Thymus (tissue), 11 donors: ENCODE measurements around the gene CTBP2. TPM values are rescaled to one million over a fixed set of nuclear protein-coding genes. Genes with fewer than 3 reads are reported as not detected.

Experiments used
- DNase-seq, 9 donors: peaks; one replicate each; pipeline ENCODE4 v3.0.0-alpha.2; 2013; ENCODE audit warnings: low spot score in 9 of 9, low read depth in 6 of 9, missing footprints in 1 of 9
- H3K27ac ChIP-seq, 2 donors: one replicate each; pipeline ENCODE4 v1.5.1; 2013; ENCODE audit warnings: control low read depth in 1 of 2, low read depth in 1 of 2, low read length in 1 of 2, mild to moderate bottlenecking in 1 of 2, moderate library complexity in 1 of 2
- H3K27me3 ChIP-seq, 2 donors: one replicate each; pipeline ENCODE4 v1.5.1; 2013; ENCODE audit warnings: low read length in 1 of 2; ENCODE audit not compliant: control insufficient read depth in 2 of 2, insufficient read depth in 1 of 2
- H3K36me3 ChIP-seq, 2 donors: one replicate each; pipeline ENCODE4 v1.5.1; 2013; ENCODE audit warnings: low read length in 1 of 2, mild to moderate bottlenecking in 1 of 2, moderate library complexity in 1 of 2; ENCODE audit not compliant: control insufficient read depth in 2 of 2, insufficient read depth in 2 of 2
- H3K4me1 ChIP-seq, 2 donors: one replicate each; pipeline ENCODE4 v1.5.1; 2013; ENCODE audit warnings: low read length in 2 of 2; ENCODE audit not compliant: control insufficient read depth in 2 of 2, insufficient read depth in 2 of 2
- H3K4me3 ChIP-seq, 2 donors: one replicate each; pipeline ENCODE4 v1.5.1; 2013; ENCODE audit warnings: low read length in 2 of 2, control low read depth in 1 of 2, mild to moderate bottlenecking in 1 of 2
- H3K9me3 ChIP-seq, 2 donors: one replicate each; pipeline ENCODE4 v1.5.1; 2013; ENCODE audit warnings: low read length in 1 of 2, mild to moderate bottlenecking in 1 of 2; ENCODE audit not compliant: control insufficient read depth in 2 of 2, insufficient read depth in 1 of 2
- WGBS: extraction: QIAGEN DNeasy Blood & Tissue Kit; methylation state at CpG from one replicate; pipeline ENCODE4 v1.1.7; 2013; 5-methylcytosine and 5-hydroxymethylcytosine counted together
- polyA plus RNA-seq: library from polyadenylated mRNA; stranded (reverse); fragments of 200-250 nt; gene quantifications from one replicate; pipeline ENCODE4 v1.2.3, GENCODE V29; 2013
- total RNA-seq: library from RNA; stranded (reverse); fragments of 120-200 nt; gene quantifications from one replicate; pipeline ENCODE4 v1.2.4, GENCODE V29; 2013
- donor health status: healthy.

Gene CTBP2
- total and polyA plus RNA-seq, 2 donors: 7.1 to 14.6 TPM

DNA sequence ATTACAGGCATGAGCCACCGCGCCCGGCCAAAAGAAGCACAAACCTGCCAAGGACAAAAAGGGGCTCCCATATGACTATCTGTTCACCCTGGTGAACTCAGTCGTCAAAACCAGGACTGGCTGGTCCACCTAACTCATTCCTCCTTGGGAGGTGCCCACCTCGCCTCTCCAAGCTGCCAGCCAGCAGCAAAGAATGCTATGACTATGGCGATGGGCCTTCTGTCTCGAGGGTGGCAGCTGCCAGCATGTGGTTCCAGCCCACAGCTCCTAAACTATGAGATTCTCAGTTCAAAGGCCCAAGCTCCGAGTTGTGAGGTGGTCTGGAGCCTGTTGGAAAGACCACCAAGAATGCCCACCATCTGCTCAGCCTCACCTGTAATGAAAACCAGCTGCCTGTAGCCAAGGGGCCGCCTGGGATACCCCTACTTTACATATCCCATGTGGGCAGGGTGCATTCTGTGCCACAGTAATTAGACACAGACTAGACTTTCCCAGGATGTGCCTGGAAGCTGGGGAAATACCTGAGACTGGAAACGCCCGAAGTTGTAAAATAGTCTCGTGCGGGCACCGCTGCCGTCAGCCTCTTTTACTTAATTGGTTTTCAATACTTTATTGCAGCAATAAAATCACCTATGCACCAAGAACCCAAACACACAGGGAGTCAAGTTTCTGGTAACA is 147.4 kb downstream of the CTBP2 start:
- no peak for DNase-seq
- WGBS: 96% methylated on average over 15 of the region's 15 CpGs
- Histone ChIP-seq H3K27me3 (no peaks in the 10 kb centered on the region), H3K4me1 (no peaks in the 10 kb centered on the region), H3K9me3 (no peaks in the 10 kb centered on the region), H3K4me3 (no peak overlapping the region), H3K36me3 (no peaks in the 10 kb centered on the region), H3K27ac (no peak overlapping the region)

DNA sequence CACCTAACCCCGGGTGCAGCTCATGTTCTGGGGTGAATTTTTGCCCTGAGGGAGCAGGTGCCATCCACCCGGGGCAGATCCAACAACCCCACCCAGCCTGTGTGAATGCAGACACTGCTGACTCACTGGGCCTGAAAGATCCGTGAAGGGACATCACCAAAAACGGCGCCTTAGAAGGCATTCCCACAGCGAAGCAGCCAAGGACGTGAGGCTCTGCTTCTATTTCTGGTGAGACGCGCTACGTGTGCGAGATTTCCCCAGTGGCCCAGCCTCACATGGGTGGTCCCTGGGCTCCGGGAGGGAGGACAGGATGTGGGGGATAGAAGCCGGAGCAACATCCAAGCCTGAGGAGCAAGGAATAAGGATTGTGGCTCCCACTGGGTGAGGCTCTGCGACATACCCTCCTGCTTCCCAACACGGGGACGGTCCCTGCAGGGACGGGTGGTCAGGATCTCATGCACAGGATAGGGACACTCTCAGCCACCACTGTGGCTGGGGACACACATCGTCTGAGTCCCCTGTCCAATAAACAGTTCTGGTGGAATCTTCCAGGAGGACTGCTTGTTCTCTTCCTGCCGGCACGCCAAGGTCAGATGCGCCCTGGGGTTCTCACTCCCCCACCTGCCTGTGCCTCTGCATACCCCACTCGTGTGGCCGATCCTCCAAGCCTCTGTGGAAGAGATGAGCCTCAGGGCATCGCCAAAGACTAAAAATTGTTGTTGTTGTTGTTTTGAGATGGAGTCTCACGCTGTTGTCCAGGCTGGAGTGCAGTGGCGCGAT is 148.2 kb downstream of the CTBP2 start:
- Histone ChIP-seq H3K27ac (no peak overlapping the region), H3K27me3 (no peaks in the 10 kb centered on the region), H3K9me3 (no peaks in the 10 kb centered on the region), H3K4me3 (no peak overlapping the region), H3K36me3 (no peaks in the 10 kb centered on the region), H3K4me1 (no peaks in the 10 kb centered on the region)
- WGBS: 97% methylated on average over 27 of the region's 27 CpGs
- no peak for DNase-seq

DNA sequence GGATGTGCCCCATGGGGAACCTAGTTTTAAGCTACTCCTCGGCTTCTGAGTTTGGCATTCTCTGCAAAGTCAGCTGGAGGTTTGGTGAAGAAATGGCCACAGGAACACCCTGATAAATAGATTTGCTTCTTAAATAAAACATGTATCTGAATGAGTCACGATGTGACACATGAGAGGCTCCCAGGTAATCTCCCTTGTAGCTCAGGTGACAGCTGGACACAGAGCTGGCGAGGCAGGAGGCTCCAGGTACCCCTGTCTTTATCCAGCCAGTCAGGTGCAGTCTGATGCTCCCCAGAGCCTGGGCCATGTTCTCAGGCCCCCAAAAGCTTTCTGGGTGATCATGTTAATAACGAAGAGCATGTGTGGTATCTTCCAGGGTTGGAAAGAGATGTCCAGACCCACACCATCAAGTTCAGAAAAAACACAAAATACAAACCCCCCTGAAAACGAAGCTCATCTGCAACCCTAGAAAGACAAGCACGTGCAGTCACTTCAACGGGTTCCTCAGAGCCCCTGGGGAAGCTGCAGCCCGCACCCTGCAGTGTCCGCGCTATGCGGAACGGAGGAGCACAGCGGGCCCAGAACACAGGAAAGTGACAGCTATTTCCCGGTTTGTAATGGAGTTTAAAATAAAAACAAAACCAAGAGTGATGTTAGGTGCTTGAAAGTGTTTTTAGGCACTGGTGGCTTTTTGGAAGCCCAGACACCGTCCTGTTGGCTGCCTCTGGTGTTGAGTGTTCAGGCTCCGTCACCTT is 149.0 kb downstream of the CTBP2 start:
- H3K36me3 ChIP-seq: no peaks in the 10 kb centered on the region
- WGBS: 95% methylated on average over 16 of the region's 16 CpGs
- no peak overlapping the region for H3K4me3 ChIP-seq
- no peak overlapping the region for H3K27ac ChIP-seq
- no peaks in the 10 kb centered on the region for H3K9me3 ChIP-seq
- H3K4me1 ChIP-seq: no peaks in the 10 kb centered on the region
- no peak for DNase-seq
- H3K27me3 ChIP-seq: no peaks in the 10 kb centered on the region

DNA sequence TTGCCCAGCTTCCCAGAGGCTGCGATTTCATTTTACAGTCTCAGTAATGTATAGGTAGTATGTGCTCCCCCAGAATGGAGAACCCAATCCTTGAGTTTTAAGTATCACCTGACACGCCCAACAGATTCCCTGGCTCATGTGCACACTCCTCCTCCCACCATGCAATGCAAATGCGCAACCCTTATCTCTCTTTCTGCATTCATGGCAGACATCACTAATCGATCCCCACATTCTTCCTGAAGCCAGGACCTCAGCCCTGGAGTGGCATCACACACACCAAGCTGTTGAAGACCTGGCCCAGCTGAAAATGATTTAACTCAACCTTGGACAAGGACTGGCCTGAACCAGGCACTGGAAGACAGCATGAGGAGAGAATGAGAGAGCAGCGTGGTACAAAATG is 150.0 kb downstream of the CTBP2 start:
- Histone ChIP-seq H3K9me3 (no peaks in the 10 kb centered on the region), H3K4me1 (no peaks in the 10 kb centered on the region), H3K27ac (no peak overlapping the region), H3K4me3 (no peak overlapping the region), H3K27me3 (no peaks in the 10 kb centered on the region), H3K36me3 (no peaks in the 10 kb centered on the region)
- 96% methylated on average over 5 of the region's 5 CpGs for WGBS
- no peak for DNase-seq

- H3K4me3 ChIP-seq: no peak overlapping the region
- no peaks in the 10 kb centered on the region for H3K9me3 ChIP-seq
- no peak overlapping the region for H3K27ac ChIP-seq
- H3K36me3 ChIP-seq: no peaks in the 10 kb centered on the region
- 96% methylated on average over 15 of the region's 15 CpGs for WGBS
- DNase-seq: no peak
- H3K27me3 ChIP-seq: no peaks in the 10 kb centered on the region
- H3K4me1 ChIP-seq: no peaks in the 10 kb centered on the region
Observed at GRCh38 chr10:125009661-125010161, 150.7 kb downstream of the CTBP2 start.

DNA sequence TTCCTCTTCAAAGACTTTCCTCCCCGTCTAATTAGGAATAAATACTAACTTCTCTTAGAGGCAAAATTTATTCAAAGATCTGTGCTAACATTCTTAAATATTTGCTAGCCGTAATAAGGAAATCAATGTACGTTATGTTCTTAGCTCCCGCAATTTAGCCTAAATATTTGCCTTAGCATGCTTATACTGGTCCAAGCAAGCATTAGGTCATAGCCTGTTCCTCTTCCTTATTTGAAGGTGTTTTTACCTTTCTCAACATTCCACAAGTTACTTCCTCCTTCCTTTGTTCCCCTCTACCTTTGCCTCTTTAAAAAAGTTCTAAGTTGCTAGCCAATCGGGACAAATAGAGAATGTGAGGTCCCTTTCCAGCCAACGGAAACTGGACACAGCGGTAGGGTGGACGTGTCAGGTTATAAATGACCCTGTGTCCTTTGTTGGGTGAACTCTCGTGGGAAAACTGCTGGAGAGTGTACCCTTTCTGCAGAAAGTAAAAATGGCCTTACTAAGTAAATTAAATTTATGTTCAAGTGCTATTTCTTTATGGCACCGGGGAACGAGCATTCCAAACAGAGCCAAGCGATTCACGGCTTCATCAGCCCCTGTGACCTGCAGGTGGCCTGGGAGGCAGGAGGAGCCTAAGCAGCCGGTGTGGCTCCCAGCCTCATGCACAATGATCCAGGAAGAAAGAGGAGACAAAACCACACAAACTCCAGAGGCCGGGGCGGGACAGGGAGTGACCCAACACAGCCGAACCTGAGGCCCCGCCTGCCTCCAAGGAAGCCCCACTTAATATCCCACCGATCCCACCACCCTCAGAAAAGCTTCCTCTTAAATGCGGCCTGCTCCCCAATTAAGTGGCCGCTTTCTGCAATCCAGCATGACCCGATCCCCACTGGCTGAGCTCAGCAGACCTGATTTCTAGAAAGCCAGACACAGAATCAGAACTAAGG is 151.4 kb downstream of the CTBP2 start:
- no peak overlapping the region for H3K27ac ChIP-seq
- WGBS: 98% methylated on average over 22 of the region's 22 CpGs
- no peaks in the 10 kb centered on the region for H3K36me3 ChIP-seq

DNA sequence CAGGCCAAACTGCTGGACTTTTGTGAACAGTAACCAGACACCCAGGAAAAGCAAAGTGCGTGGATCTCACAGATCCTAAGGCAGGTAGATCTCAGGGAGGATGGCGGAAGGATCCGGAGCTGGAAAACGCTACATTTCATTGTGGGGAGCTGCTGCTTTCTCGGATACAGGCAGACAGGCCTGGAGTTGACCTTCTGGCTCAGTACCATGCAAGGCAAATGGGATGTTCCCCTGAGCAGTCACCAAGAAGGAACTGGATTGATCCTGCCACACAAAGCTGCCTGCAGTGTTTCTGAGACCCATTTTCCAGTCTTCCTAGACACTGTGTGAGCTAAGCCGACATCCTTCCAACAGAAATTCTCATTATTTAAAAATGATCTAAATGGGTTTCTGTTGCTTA is 152.9 kb downstream of the CTBP2 start:
- DNase-seq: no peak
- no peak overlapping the region for H3K27ac ChIP-seq
- no peaks in the 10 kb centered on the region for H3K27me3 ChIP-seq
- H3K4me3 ChIP-seq: no peak overlapping the region
- 97% methylated on average over 6 of the region's 6 CpGs for WGBS
- H3K4me1 ChIP-seq: no peaks in the 10 kb centered on the region
- no peaks in the 10 kb centered on the region for H3K9me3 ChIP-seq
- no peaks in the 10 kb centered on the region for H3K36me3 ChIP-seq

More for the DNA sequence above, 151.4 kb downstream of the CTBP2 start:
- H3K27me3 ChIP-seq: no peaks in the 10 kb centered on the region
- H3K4me1 ChIP-seq: no peaks in the 10 kb centered on the region
- no peak for DNase-seq
- H3K4me3 ChIP-seq: no peak overlapping the region
- no peaks in the 10 kb centered on the region for H3K9me3 ChIP-seq

DNA sequence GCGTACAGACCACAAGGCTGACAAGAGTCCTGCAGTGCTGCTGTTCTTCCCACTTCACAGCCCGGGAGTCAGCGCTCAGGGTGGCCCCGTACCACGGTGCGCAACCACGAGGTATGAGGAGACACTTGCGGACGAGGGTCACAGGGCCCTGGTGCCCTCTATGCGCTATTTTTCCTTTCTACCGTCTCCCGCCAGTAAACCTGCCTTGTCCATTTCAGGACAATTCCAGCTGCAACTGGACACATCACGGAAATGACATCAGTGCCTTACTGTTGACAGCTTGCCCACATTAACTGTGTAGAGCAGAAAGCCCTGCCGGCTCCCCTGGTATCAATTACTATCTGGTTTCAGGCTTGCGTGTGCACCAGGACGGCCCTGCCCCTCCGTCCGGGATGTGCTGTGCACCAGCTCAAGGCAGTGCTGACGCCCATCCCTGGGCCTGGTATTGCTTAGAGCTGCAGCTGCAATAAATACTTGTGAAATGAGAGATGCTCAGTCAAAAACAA is 153.4 kb downstream of the CTBP2 start:
- Histone ChIP-seq H3K9me3 (no peaks in the 10 kb centered on the region), H3K4me1 (no peaks in the 10 kb centered on the region), H3K4me3 (no peak overlapping the region), H3K27me3 (no peaks in the 10 kb centered on the region), H3K36me3 (no peaks in the 10 kb centered on the region), H3K27ac (no peak overlapping the region)
- DNase-seq: no peak
- 89% methylated on average over 19 of the region's 19 CpGs for WGBS
